Anterior cingulate cortex (tissue), 58 donors: ENCODE results near the gene SLC2A4RG.

Experiments used
- DNase-seq, 58 donors: peaks; one replicate each; lab custom pipeline; 2025; lab: John Stamatoyannopoulos, UW

The SLC2A4RG gene

DNA sequence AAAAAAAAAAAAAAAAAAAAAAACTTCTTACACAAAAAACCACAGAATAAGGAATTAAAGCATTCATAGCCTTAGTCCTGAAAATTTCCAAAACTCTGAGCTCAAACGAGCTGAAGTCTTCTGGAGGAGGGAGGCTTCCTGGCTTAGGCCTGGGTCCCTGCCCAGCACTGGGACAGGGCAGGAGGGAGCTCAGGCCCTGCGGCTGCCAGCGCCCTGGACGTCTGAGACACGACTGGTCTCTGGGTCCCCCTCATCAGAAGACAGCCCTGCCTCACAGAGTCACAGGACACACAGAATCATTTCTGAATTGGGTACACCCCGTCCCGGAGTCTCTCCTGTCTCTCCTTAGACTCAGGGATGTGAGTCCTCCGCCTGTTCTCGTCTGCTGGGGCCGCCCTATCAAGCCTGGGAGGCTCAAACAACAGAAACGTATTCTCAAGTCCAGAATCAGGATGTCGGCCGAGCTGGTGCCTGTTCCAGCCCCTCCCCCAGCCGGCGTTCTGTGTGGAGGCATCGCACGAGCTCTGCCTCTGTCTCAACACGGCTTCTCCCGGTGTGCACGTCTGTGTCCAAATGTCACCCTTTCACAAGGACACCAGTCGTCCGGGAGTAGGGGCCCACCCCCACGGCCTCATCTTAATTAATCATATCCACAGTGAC, 52.1 kb downstream of the SLC2A4RG start:
- no peak for DNase-seq

DNA sequence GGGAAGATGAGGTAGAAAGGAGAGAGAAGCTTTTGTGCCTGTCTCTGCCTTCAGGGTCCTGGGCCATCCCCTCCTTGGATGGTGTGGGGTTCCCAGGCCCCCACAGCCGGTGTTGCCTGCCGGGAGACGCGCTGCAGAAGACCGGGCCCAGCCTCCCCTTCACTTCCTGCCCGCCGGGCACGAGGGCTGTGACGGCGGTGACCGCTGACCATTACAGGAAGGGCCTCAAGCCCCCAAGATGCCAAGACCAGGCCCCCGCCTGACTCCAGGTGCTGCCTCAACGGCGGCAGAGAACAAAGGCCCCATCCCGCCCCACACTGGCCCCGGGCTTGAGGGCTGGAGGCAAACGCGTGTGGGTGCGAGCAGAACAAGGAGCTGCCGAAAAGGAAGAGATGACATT, 53.3 kb downstream of the SLC2A4RG start:
- DNase-seq: no peak
